GM11168 (cell line): Measurements from ENCODE around the gene SNAPC4.
"Not testable (repeated sequence)": the region's sequence is repeated elsewhere in the genome, so short reads cannot be mapped to it uniquely, and the experiment has no call there.

Experiments used
- in situ Hi-C: fragments of 300-500 bp; cut with MboI; formaldehyde crosslinking; loops from one replicate; pipeline ENCODE4 v1.12.0; 2022; ENCODE audit warnings: low sequenced_read_pairs; ENCODE audit not compliant: unreplicated experiment

The SNAPC4 gene

GRCh38 chr9:136410500-136411287, 10.7 kb upstream of the SNAPC4 start, which contains the start of the genes ENTR1 and PMPCA:
TSS of gene ENTR1 (minus strand) at chr9:136410614. CDS start at chr9:136410397, 217 bp downstream.
TSS of gene PMPCA (plus strand) at chr9:136410658. CDS start at chr9:136410669, 11 bp downstream.
- in situ Hi-C loops, result no loop called here

DNA sequence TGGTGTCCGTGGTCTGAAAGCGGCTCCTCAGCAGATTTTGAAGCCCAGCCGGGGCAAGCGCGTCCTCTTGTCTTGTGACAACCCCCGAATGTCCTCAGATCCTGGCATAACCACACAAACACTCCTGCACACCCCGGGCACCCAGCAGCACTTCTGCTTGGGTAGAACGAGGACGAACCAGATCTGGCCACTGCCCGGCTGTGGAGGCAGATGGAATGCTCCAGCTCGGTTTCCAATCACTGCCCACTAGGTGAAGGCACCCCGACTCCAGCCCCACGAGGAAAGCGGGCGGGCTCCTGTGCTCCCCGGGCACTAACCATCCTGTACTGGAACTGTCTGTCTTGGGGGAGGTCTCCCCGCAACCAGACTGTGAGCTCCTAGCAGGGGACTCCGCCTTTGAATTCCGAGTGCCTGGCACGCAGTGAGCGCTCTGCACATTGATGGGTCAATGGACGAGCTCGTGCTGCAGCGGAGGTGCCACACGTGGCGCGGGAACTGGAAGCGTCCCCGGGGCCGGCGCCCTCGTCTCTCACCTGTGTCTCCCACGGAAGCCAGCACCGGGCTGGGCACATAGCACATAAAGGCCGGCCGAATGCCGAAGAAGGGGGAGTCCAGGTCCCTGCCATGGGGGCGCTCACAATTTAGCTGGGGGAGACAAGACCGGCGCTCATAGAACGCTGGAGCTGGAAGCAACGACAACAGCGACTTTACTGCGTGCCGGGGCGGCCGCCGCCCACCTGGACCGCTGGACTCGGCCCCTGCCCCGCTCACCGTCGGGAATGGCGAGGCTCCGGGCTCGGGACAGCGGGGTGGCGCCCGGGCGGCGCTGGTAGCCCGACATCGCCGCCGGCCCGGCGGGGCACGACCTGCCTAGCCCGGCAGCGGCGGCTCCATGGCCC, 9.8 kb upstream of the SNAPC4 start:
- in situ Hi-C loops, result no loop called here

GRCh38 chr9:136407911-136408310, 7.9 kb upstream of the SNAPC4 start:
- in situ Hi-C loops, result no loop called here

GRCh38 chr9:136407061-136407460, 7.1 kb upstream of the SNAPC4 start:
- in situ Hi-C loops, result not testable (repeated sequence)

GRCh38 chr9:136405904-136406303, 5.9 kb upstream of the SNAPC4 start:
- in situ Hi-C loops, result not testable (repeated sequence)

DNA sequence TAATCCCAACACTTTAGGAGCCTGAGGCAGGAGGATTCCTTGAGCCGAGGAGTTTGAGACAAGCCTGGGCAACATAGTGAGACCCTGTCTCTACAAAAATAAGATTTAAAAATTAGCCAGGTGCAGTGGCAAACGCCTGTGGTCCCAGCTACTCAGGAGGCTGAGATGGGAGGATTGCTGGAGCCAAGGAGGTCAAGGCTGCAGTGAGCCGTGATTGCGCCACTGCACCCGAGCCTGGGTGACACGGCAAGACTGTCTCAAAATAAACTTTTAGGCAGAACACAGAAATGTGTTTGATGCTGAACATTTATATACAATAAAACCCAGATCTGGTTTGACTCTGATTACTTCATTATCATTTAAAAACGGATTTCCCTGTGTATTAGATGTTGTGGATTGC, 5.5 kb upstream of the SNAPC4 start:
- in situ Hi-C loops, result no loop called here

- in situ Hi-C loops, result no loop called here
Measured at GRCh38 chr9:136404801-136405136, 4.8 kb upstream of the SNAPC4 start.

DNA sequence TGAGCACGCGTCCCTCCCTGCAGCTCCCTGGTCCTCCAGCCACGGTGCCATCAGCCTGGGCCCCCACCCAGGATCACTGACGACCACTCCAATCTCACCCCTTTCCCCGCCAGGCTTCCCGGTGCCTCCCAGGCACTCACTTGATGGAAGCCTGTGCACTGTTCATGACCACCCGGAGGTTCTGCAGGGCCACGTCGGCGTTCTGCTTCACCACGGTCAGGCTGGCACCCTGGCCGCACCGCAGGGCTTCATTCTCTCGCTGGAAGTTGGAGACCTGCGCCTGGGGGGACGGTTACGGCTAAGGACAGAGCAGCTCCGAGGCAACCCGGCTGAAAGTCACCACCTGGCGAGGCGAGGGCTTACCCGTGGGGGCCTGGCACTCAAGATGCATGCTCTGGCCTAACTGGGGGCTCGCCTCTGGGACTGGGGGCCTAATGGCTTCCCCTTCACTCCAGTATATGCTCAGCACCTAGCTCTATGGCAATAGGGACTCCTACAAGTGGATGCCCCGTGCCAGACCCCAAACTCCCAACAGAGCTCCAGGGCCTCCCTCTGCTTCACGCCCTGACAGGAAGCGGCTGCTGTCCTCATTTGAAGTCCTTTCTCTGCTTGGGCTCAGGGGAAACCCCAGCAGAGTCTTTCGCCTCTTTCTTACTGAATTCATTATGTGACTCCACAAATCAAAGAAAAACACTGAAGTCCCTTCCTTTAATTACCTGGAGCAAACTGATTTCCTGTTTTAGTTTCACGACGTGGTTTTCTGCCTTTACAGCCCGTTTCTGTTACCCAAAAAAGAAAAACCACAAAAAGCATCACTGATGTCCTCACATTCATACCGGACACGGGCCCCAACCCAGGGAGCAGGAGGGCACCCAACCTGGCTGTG, 4.2 kb upstream of the SNAPC4 start:
- in situ Hi-C loops, result no loop called here

DNA sequence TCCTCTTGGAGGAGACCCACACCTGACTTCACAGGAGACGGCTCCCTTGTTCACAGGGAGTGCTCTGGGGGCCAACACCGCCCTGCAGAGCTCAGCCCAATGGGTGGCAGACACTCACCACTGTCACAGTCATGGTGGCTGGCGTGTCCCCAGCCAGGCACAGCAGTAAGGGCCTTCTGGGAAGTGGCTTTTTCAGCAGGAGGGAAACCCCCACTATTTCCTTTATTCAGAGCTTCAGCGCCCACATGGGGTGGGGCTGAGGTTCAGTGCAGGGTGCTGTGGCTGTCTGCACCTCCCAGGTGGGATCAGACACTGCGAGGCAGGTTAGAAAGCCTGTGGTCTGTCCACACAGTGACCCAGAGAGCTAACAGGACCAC, 3.6 kb upstream of the SNAPC4 start:
- in situ Hi-C loops, result no loop called here

DNA sequence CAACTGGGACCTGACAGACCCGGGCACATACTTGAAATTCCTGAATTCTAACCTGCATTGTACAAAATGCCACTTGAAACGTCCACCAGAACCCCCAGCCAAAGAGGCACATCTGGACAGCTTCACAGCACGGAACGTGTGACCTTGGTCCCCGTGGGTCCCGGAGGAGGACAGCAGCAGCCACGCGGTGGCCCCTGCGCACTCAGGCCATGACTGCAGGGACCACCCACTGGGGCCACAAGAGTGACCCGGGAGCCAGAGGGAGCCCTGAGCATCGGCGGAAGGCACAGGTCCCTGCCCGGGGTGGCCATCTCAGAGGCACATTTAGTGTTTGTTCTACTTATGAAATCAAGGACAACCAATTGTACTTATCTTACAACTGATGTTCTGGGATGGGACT, 2.1 kb upstream of the SNAPC4 start:
- in situ Hi-C loops, result no loop called here

DNA sequence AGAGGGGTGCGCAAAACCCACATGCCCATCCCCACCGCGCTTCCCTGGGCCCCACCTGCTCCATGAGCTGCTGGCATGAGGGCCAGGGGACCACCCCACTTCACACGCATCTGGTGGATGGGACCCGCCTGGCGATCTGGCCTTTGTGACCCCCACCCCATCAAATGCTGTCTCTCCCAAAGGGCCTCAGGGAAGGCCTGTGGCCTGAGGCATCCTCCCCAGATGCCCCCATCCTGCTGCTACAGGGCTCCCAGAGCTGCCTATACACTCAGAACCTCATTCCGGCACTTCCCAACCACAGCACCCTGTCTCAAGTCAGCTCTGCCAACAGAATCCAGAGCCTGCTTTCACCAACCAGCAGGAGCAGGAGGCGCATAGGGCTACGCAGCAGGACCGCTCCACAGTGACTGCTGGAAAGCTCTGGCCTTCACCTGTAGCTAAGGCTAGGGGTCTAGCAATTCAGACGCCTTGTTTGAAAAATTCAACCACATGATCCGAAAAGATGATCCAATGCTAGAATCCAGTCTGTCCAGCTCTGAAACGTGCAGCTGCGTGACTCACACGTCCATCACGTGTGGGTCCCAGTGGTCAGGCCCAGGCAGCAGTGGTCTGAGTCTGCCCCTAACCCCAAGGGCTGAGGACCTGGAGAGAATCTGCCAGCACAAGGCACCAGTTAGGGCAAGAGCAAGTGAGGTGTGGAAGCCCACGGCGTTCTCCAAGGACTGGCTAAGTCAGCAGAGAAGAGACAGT, 1.4 kb upstream of the SNAPC4 start:
- in situ Hi-C loops, result no loop called here

GRCh38 chr9:136399176-136400037, 563 bp downstream of the SNAPC4 start:
- in situ Hi-C loops, result no loop called here

- in situ Hi-C loops, result no loop called here
Measured at GRCh38 chr9:136398286-136398685, 1.7 kb downstream of the SNAPC4 start.

- in situ Hi-C loops, result no loop called here
Measured at GRCh38 chr9:136397643-136398042, 2.3 kb downstream of the SNAPC4 start.

GRCh38 chr9:136396219-136396515, 3.8 kb downstream of the SNAPC4 start:
- in situ Hi-C loops, result no loop called here

DNA sequence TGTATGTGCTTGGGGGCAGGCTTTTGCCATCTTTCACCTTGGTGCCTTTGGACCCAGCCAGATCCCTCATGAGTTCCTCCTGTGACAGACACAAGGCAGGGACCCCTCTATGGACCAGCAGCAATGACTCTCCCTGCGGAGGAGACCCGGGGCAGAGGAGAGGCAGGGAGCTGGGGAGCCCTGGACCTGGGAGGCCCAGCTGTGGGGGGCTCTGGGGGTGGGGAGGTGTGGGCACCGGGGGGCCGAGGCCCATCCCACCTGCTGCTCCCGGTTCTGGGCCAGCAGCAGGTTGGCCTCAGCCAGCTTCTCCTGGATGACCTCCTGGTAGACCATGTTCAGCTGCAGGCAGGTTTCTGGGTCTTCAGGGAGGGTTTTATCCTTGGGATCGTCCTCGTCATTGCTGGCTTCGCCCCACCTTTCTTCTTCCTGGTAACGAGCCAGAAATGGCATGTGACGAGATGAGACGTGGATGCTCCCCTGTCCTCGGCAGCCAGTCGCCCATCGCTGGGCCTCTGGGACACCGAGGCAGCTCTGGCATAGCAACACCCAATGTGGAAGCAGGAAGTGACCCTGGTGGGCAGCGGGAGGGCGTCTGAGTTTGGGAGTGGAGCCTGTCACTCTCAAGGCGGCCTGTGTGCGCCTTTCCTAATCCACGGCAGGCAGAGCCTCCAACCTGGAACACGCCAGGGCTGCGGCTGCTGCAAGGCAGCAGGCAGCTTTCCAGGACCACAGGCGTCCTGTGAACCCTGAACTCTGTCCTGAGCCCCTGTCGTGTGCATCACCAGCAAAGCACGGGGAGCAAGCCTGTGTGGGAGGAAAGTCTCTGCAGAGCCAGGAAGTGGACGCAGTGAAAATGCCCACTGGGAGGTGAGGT, 4.4 kb downstream of the SNAPC4 start:
- in situ Hi-C loops, result no loop called here

DNA sequence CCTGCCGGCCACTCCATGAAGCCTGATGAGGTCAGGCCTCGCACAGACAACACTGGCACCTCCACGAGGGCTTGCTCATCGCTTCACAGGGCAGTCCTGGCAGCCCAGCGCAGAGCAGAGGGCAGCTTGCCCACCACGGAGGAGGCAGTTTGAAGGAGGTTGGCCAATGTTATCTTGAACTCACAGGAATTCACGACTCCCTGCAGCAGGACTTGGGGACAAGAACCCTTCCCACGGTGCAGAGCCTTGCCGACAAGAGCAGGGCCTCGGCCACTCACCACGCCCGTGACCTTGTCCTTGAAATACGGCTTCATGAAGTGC, 5.0 kb downstream of the SNAPC4 start:
- in situ Hi-C loops, result no loop called here

GRCh38 chr9:136394312-136395019, 5.5 kb downstream of the SNAPC4 start:
- in situ Hi-C loops, result no loop called here
